IMR-90 (cell line): ENCODE measurements around the gene IL13. TPM values are rescaled to one million over a fixed set of nuclear protein-coding genes. Genes with fewer than 3 reads are reported as not detected.
A peak's percentile ranks its signal among the peaks of the same experiment; 100 is the strongest.

ENCODE experiments used
- ATAC-seq: fragments of 200-7000 bp; cut with Tn5 transposase; 2 replicates; pipeline ENCODE4 v1.9.1; 2020; ENCODE audit warnings: low read depth, mild to moderate bottlenecking, moderate library complexity
- BruUV-seq: library from RNA; stranded (reverse); fragments of 400-500 nt; replicated peaks from 2 replicates; lab custom pipeline; 2021; lab: Mats Ljungman, UMichigan
- CTCF ChIA-PET: fragments of 300-600 bp; formaldehyde crosslinking; extraction: SDS; loops from one replicate; lab custom pipeline; 2021; ENCODE audit warnings: antibody characterized with exemption; lab: Yijun Ruan, JAX
- POLR2A ChIA-PET: fragments of 300-600 bp; sonication (Branson Sonifier 250); formaldehyde crosslinking; loops from one replicate; lab custom pipeline; 2022; ENCODE audit warnings: antibody characterized with exemption; ENCODE audit not compliant: unreplicated experiment; lab: Charles Lee
- DNase-seq: peaks from one replicate; pipeline ENCODE4 v3.0.0; 2013
- H2AFZ ChIP-seq: replicated peaks from 2 replicates; pipeline ENCODE3; 2013; ENCODE audit warnings: low read length, mild to moderate bottlenecking; ENCODE audit not compliant: poor library complexity
- H2AK5ac ChIP-seq: 2 replicates; pipeline ENCODE4 v1.6.1; 2013; ENCODE audit warnings: low read depth, low read length, inconsistent platforms
- H2AK9ac ChIP-seq: replicated peaks from 2 replicates; pipeline ENCODE3; 2013; ENCODE audit warnings: mild to moderate bottlenecking, low read depth, low read length, moderate library complexity; ENCODE audit not compliant: poor library complexity
- H2BK120ac ChIP-seq: 2 replicates; pipeline ENCODE4 v1.6.1; 2013; ENCODE audit warnings: low read depth, low read length, inconsistent platforms
- H2BK15ac ChIP-seq: 3 replicates; pipeline ENCODE4 v1.6.1; 2013; ENCODE audit warnings: low read depth, low read length, inconsistent platforms
- H2BK20ac ChIP-seq: 2 replicates; pipeline ENCODE4 v1.6.1; 2013; ENCODE audit warnings: low read depth, mild to moderate bottlenecking, inconsistent platforms, low read length, moderate library complexity
- H2BK5ac ChIP-seq: 2 replicates; pipeline ENCODE4 v1.6.1; 2013; ENCODE audit warnings: mild to moderate bottlenecking, low read depth, low read length, inconsistent platforms; ENCODE audit not compliant: poor library complexity, severe bottlenecking
- H3K14ac ChIP-seq: replicated peaks from 2 replicates; pipeline ENCODE4 v1.6.1; 2013; ENCODE audit warnings: low read depth, low read length, inconsistent platforms
- H3K18ac ChIP-seq: 2 replicates; pipeline ENCODE4 v1.6.1; 2013; ENCODE audit warnings: low read depth, low read length, control low read depth
- H3K23ac ChIP-seq: 2 replicates; pipeline ENCODE4 v1.6.1; 2013; ENCODE audit warnings: low read depth, low read length, inconsistent platforms
- H3K27ac ChIP-seq: 2 replicates; pipeline ENCODE4 v1.5.1; 2013; ENCODE audit warnings: mild to moderate bottlenecking, control low read depth, low read length; ENCODE audit not compliant: insufficient read depth
- H3K27me3 ChIP-seq: 2 replicates; pipeline ENCODE4 v1.6.1; 2013; ENCODE audit warnings: low read length; ENCODE audit not compliant: control insufficient read depth, insufficient read depth
- H3K36me3 ChIP-seq: 2 replicates; pipeline ENCODE4 v1.6.1; 2013; ENCODE audit warnings: low read length, mixed read lengths; ENCODE audit not compliant: control insufficient read depth, insufficient read depth
- H3K4ac ChIP-seq: 2 replicates; pipeline ENCODE4 v1.6.1; 2013; ENCODE audit warnings: low read depth, low read length, inconsistent platforms
- H3K4me1 ChIP-seq: 2 replicates; pipeline ENCODE4 v1.6.1; 2013; ENCODE audit warnings: low read length, mixed read lengths; ENCODE audit not compliant: control insufficient read depth, insufficient read depth
- H3K4me2 ChIP-seq: 2 replicates; pipeline ENCODE4 v1.6.1; 2013; ENCODE audit warnings: low read depth, mild to moderate bottlenecking, control low read depth, low read length, moderate library complexity
- H3K4me3 ChIP-seq: 2 replicates; pipeline ENCODE4 v1.5.1; 2013; ENCODE audit warnings: low read depth, mild to moderate bottlenecking, control low read depth, low read length, moderate library complexity; ENCODE audit not compliant: insufficient read depth
- H3K56ac ChIP-seq: 2 replicates; pipeline ENCODE4 v1.6.1; 2013; ENCODE audit warnings: low read length, inconsistent platforms; ENCODE audit not compliant: insufficient read depth; ENCODE audit errors: extremely low read depth
- H3K79me1 ChIP-seq, 2 experiments: 2 replicates each; pipeline ENCODE4 v1.6.1; 2013; ENCODE audit warnings: low read length in 2 of 2, inconsistent platforms in 1 of 2, low read depth in 1 of 2
- H3K9ac ChIP-seq: 2 replicates; pipeline ENCODE4 v1.6.1; 2013; ENCODE audit warnings: low read depth, low read length, control low read depth
- H3K9me1 ChIP-seq: 2 replicates; pipeline ENCODE4 v1.6.1; 2013; ENCODE audit warnings: low read length, inconsistent platforms; ENCODE audit not compliant: insufficient read depth
- H3K9me3 ChIP-seq: 2 replicates; pipeline ENCODE4 v1.6.1; 2013; ENCODE audit warnings: low read length; ENCODE audit not compliant: control insufficient read depth, insufficient read depth
- H4K20me1 ChIP-seq: 2 replicates; pipeline ENCODE4 v1.6.1; 2013; ENCODE audit warnings: low read length, inconsistent platforms; ENCODE audit not compliant: insufficient read depth
- H4K5ac ChIP-seq: 2 replicates; pipeline ENCODE4 v1.6.1; 2013; ENCODE audit warnings: mild to moderate bottlenecking, low read depth, low read length, control low read depth
- H4K8ac ChIP-seq, 2 experiments: 2 replicates each; pipeline ENCODE4 v1.6.1; 2013; ENCODE audit warnings: low read depth in 2 of 2, low read length in 2 of 2, control low read depth in 1 of 2, inconsistent platforms in 1 of 2
- H4K91ac ChIP-seq: 2 replicates; pipeline ENCODE4 v1.6.1; 2013; ENCODE audit warnings: low read depth, low read length, inconsistent platforms; ENCODE audit not compliant: insufficient read depth
- BHLHE40 ChIP-seq: fragments of 150-350 bp; IDR thresholded peaks from 2 replicates; pipeline ENCODE4 v1.6.1; 2016; ENCODE audit warnings: mild to moderate bottlenecking, low read depth, low read length
- CEBPB ChIP-seq: IDR thresholded peaks from 2 replicates; pipeline ENCODE4 v1.6.1; 2012; ENCODE audit warnings: low read depth, low read length, improper control_type of control experiment
- MAFK ChIP-seq: IDR thresholded peaks from 2 replicates; pipeline ENCODE4 v1.6.1; 2012; ENCODE audit warnings: low read depth, low read length, improper control_type of control experiment
- MAZ ChIP-seq: IDR thresholded peaks from 2 replicates; pipeline ENCODE4 v1.6.1; 2012; ENCODE audit warnings: low read depth, mild to moderate bottlenecking, low read length, improper control_type of control experiment, moderate library complexity, borderline replicate concordance
- MXI1 ChIP-seq: IDR thresholded peaks from 2 replicates; pipeline ENCODE4 v1.6.1; 2012; ENCODE audit warnings: low read depth, mild to moderate bottlenecking, low read length, moderate library complexity, borderline replicate concordance
- NFE2L2 ChIP-seq: fragments of 150-350 bp; IDR thresholded peaks from 2 replicates; pipeline ENCODE4 v1.6.1; 2016; ENCODE audit warnings: low read depth, mild to moderate bottlenecking, low read length
- POLR2A ChIP-seq: IDR thresholded peaks from 2 replicates; pipeline ENCODE4 v1.6.1; 2012; ENCODE audit warnings: mild to moderate bottlenecking, low read depth, low read length
- RAD21 ChIP-seq: IDR thresholded peaks from 2 replicates; pipeline ENCODE4 v1.6.1; 2012; ENCODE audit warnings: low read length, improper control_type of control experiment
- RCOR1 ChIP-seq: IDR thresholded peaks from 2 replicates; pipeline ENCODE4 v1.6.1; 2012; ENCODE audit warnings: mild to moderate bottlenecking, low read length, improper control_type of control experiment; ENCODE audit not compliant: insufficient replicate concordance
- RFX5 ChIP-seq: IDR thresholded peaks from 2 replicates; pipeline ENCODE4 v1.8.0; 2012; ENCODE audit warnings: low read depth, mild to moderate bottlenecking, low read length, moderate library complexity
- SMC3 ChIP-seq: fragments of 150-350 bp; IDR thresholded peaks from 2 replicates; pipeline ENCODE4 v1.6.1; 2016; ENCODE audit warnings: low read depth, mild to moderate bottlenecking, antibody characterized with exemption, low read length, moderate library complexity
- WGBS, 2 experiments: methylation state at CpG; one replicate each; pipeline versions ENCODE4 v1.1.5 to v1.1.7; 2013; ENCODE audit warnings: missing lambda C conversion rate in 2 of 2; ENCODE audit not compliant: insufficient read length in 1 of 2; ENCODE audit errors: extremely low coverage in 2 of 2; 5-methylcytosine and 5-hydroxymethylcytosine counted together
- dilution Hi-C: fragments of 300-500 bp; cut with HindIII; formaldehyde crosslinking; loops from one replicate; pipeline ENCODE4 v1.14.3; 2018; ENCODE audit warnings: low sequenced_read_pairs; ENCODE audit not compliant: unreplicated experiment
- in situ Hi-C: fragments of 300-500 bp; cut with MboI; formaldehyde crosslinking; loops from 3 replicates; pipeline ENCODE4 v1.14.3; 2019; ENCODE audit warnings: low sequenced_read_pairs, inconsistent platforms, mixed read lengths
- intact Hi-C: fragments of 100-400 bp; cut with micrococcal nuclease; formaldehyde crosslinking; loops from 2 replicates; pipeline ENCODE4 v1.10.0; 2022
- polyA plus RNA-seq, 3 experiments: library from polyadenylated mRNA; depleted of rRNA; stranded (reverse); fragments of >200 nt; gene quantifications; 2 replicates each; pipeline ENCODE4 v1.2.3, GENCODE V29; 2012; ENCODE audit warnings: low replicate concordance in 1 of 3
- total RNA-seq: library from RNA; depleted of rRNA; stranded (reverse); fragments of >200 nt; gene quantifications from 2 replicates; pipeline ENCODE4 v1.2.3, GENCODE V29; 2012
- TF ChIP-seq, protein P1 (sequence below): fragments of 150-350 bp; IDR thresholded peaks from 2 replicates; pipeline ENCODE4 v1.6.1; 2016; ENCODE audit warnings: low read depth, mild to moderate bottlenecking, low read length, moderate library complexity, borderline replicate concordance
- TF ChIP-seq, protein P2 (sequence below): fragments of 150-350 bp; IDR thresholded peaks from 2 replicates; pipeline ENCODE4 v1.6.1; 2017; ENCODE audit warnings: mild to moderate bottlenecking, antibody characterized with exemption, low read length, low read depth
- TF ChIP-seq, protein P3 (sequence below): conservative IDR thresholded peaks from 2 replicates; pipeline ENCODE4 v1.5.1; 2012; ENCODE audit warnings: mild to moderate bottlenecking, low read depth, low read length, improper control_type of control experiment

Gene IL13
- total and polyA plus RNA-seq, 2 of the 4 experiments (the other 2 are of a cell fraction): not detected

DNA sequence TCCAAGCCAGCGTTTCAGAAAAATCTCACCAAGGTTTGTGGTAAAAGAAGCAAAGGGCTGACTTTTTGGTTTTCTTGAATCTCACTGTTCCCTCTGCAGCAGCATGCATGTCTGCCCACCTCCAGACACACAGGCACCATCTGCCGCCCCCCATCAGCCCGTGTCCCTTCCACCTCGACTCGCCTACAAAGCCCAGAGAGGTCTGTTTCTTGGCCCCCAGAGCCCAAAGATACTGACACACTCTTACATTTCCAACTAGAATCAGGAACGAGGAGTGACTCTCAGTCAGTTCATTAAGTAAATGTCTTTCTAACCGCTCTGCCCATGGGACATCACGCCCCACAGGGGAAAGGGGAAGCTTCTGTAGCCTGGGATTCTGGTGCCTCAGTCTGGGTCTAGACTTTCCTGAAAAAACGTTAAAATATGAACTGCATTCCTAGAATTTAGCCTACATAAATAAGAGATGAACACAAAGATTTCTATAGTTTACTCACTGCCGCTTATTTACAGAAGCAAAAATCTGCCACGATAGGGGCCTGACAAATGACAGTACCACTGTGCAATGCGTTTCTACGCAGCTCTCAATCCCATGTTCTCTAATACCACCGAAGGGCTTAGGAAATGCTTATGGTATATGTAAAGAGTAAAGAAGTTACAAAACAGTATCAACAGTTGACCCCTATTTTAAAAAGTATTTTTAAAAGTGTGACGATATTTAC lies 19.9 kb downstream of the IL13 start:
- Histone ChIP-seq H3K18ac (0 out of 2 replicates have a peak overlapping the region, but pooled peaks have one; percentile 5), H4K91ac (peak overlapping the region; percentile 25; the same call in 1 of the 2 replicates), H2AK9ac (peak overlapping the region; percentile 47), H4K20me1 (no peaks in the 10 kb centered on the region), H4K8ac (peak overlapping the region in 1 of 2 experiments; percentile 6; a peak in 2 of 4 replicates), H3K9me3 (no peaks in the 10 kb centered on the region), H3K36me3 (no peaks in the 10 kb centered on the region), H3K4me2 (no peak overlapping the region), H3K4me3 (no peak overlapping the region), H3K79me1 (no peaks in the 10 kb centered on the region), H3K56ac (no peak overlapping the region), H3K23ac (no peak overlapping the region), H2BK120ac (0 out of 2 replicates have a peak overlapping the region, but pooled peaks have one; percentile 21), H2BK20ac (peak overlapping the region; percentile 29; the same call in 1 of the 2 replicates), H2BK5ac (peak overlapping the region; percentile 30), H3K9ac (no peak overlapping the region), H2BK15ac (peak overlapping the region; percentile 45; the same call in 1 of the 3 replicates), H3K27ac (peak overlapping the region; percentile 7; the same call in 1 of the 2 replicates), H3K4ac (peak overlapping the region; percentile 49), H3K9me1 (peaks cover 25% of the 10 kb centered on the region), H3K4me1 (peaks cover 18% of the 10 kb centered on the region), H2AK5ac (peak overlapping the region; percentile 37), H2AFZ (peak overlapping the region; percentile 73), H3K14ac (peak overlapping the region; percentile 8; the same call in 1 of the 2 replicates), H3K27me3 (no peaks in the 10 kb centered on the region), H4K5ac (no peak overlapping the region)
- ChIA-PET CTCF (interaction anchor here (0.6 kb wide), 1 partner anchor 142 kb away, joined by 3 read pairs; no protein-coding TSS in a partner anchor), POLR2A (no interaction called here)
- 75% methylated on average over 4 of the region's 15 CpGs; no CpG with 5 or more reads in 1 of the 2 experiments for WGBS, 2 experiments
- in situ Hi-C loops: no loop called here
- TF ChIP-seq RCOR1: no peak
- TF ChIP-seq CEBPB: no peak
- no peak for TF ChIP-seq MAFK
- no peak for TF ChIP-seq MAZ
- TF ChIP-seq RFX5: no peak
- TF ChIP-seq, protein P1, sequence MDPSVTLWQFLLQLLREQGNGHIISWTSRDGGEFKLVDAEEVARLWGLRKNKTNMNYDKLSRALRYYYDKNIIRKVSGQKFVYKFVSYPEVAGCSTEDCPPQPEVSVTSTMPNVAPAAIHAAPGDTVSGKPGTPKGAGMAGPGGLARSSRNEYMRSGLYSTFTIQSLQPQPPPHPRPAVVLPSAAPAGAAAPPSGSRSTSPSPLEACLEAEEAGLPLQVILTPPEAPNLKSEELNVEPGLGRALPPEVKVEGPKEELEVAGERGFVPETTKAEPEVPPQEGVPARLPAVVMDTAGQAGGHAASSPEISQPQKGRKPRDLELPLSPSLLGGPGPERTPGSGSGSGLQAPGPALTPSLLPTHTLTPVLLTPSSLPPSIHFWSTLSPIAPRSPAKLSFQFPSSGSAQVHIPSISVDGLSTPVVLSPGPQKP: no peak
- TF ChIP-seq BHLHE40: no peak
- TF ChIP-seq NFE2L2: no peak
- TF ChIP-seq, protein P2, sequence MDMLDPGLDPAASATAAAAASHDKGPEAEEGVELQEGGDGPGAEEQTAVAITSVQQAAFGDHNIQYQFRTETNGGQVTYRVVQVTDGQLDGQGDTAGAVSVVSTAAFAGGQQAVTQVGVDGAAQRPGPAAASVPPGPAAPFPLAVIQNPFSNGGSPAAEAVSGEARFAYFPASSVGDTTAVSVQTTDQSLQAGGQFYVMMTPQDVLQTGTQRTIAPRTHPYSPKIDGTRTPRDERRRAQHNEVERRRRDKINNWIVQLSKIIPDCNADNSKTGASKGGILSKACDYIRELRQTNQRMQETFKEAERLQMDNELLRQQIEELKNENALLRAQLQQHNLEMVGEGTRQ: no peak
- TF ChIP-seq RAD21: no peak
- TF ChIP-seq MXI1: no peak
- no peak for TF ChIP-seq SMC3
- TF ChIP-seq, protein P3, sequence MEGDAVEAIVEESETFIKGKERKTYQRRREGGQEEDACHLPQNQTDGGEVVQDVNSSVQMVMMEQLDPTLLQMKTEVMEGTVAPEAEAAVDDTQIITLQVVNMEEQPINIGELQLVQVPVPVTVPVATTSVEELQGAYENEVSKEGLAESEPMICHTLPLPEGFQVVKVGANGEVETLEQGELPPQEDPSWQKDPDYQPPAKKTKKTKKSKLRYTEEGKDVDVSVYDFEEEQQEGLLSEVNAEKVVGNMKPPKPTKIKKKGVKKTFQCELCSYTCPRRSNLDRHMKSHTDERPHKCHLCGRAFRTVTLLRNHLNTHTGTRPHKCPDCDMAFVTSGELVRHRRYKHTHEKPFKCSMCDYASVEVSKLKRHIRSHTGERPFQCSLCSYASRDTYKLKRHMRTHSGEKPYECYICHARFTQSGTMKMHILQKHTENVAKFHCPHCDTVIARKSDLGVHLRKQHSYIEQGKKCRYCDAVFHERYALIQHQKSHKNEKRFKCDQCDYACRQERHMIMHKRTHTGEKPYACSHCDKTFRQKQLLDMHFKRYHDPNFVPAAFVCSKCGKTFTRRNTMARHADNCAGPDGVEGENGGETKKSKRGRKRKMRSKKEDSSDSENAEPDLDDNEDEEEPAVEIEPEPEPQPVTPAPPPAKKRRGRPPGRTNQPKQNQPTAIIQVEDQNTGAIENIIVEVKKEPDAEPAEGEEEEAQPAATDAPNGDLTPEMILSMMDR: no peak
- no peak for TF ChIP-seq POLR2A
- DNase-seq (no peak), ATAC-seq (no peak)
- intact Hi-C loops: no loop called here
- no TSS peak for BruUV-seq
- dilution Hi-C loops: no loop called here
